ENCODE data around the gene DENND1B.

Gene DENND1B

GRCh38 chr1:197800379-197801110 is 25.3 kb upstream of the DENND1B start:
- Histone ChIP-seq H3K36me3 (ENCODE audit: control insufficient read depth, insufficient read depth, low read length) (no peaks in the 10 kb centered on the region), H3K27me3 (ENCODE audit: control insufficient read depth, insufficient read depth, low read length) (no peaks in the 10 kb centered on the region), H3K4me1 (ENCODE audit: control insufficient read depth, insufficient read depth, low read length) (no peaks in the 10 kb centered on the region), H3K9ac (ENCODE audit: low read length) (no peak overlapping the region), H3K9me3 (ENCODE audit: control insufficient read depth, low read length) (no peaks in the 10 kb centered on the region), H3K4me3 (ENCODE audit: low read length) (no peak overlapping the region)

- no peaks in the 10 kb centered on the region for H3K9me3 ChIP-seq (ENCODE audit: control insufficient read depth, low read length)
- no peak overlapping the region for H3K4me3 ChIP-seq (ENCODE audit: low read length)
- H3K4me1 ChIP-seq (ENCODE audit: control insufficient read depth, insufficient read depth, low read length), result no peaks in the 10 kb centered on the region
Observed at GRCh38 chr1:197799271-197799670, 24.0 kb upstream of the DENND1B start.

GRCh38 chr1:197798492-197798891 is 23.2 kb upstream of the DENND1B start:
- Histone ChIP-seq H3K9ac (ENCODE audit: low read length) (no peak overlapping the region), H3K27me3 (ENCODE audit: control insufficient read depth, insufficient read depth, low read length) (no peaks in the 10 kb centered on the region), H3K9me3 (ENCODE audit: control insufficient read depth, low read length) (no peaks in the 10 kb centered on the region), H3K4me1 (ENCODE audit: control insufficient read depth, insufficient read depth, low read length) (no peaks in the 10 kb centered on the region), H3K36me3 (ENCODE audit: control insufficient read depth, insufficient read depth, low read length) (no peaks in the 10 kb centered on the region), H3K4me3 (ENCODE audit: low read length) (no peak overlapping the region)

More at GRCh38 chr1:197799271-197799670, 24.0 kb upstream of the DENND1B start:
- no peaks in the 10 kb centered on the region for H3K36me3 ChIP-seq (ENCODE audit: control insufficient read depth, insufficient read depth, low read length)
- no peak overlapping the region for H3K9ac ChIP-seq (ENCODE audit: low read length)
- no peaks in the 10 kb centered on the region for H3K27me3 ChIP-seq (ENCODE audit: control insufficient read depth, insufficient read depth, low read length)

- Histone ChIP-seq H3K9ac (ENCODE audit: low read length) (no peak overlapping the region), H3K4me1 (ENCODE audit: control insufficient read depth, insufficient read depth, low read length) (no peaks in the 10 kb centered on the region), H3K4me3 (ENCODE audit: low read length) (no peak overlapping the region), H3K36me3 (ENCODE audit: control insufficient read depth, insufficient read depth, low read length) (no peaks in the 10 kb centered on the region), H3K9me3 (ENCODE audit: control insufficient read depth, low read length) (no peaks in the 10 kb centered on the region), H3K27me3 (ENCODE audit: control insufficient read depth, insufficient read depth, low read length) (no peaks in the 10 kb centered on the region)
Observed at GRCh38 chr1:197797010-197797409, 21.7 kb upstream of the DENND1B start.

- H3K27me3 ChIP-seq (ENCODE audit: control insufficient read depth, insufficient read depth, low read length), result no peaks in the 10 kb centered on the region
- no peaks in the 10 kb centered on the region for H3K36me3 ChIP-seq (ENCODE audit: control insufficient read depth, insufficient read depth, low read length)
- H3K9me3 ChIP-seq (ENCODE audit: control insufficient read depth, low read length), result no peaks in the 10 kb centered on the region
- H3K4me3 ChIP-seq (ENCODE audit: low read length), result no peak overlapping the region
- no peaks in the 10 kb centered on the region for H3K4me1 ChIP-seq (ENCODE audit: control insufficient read depth, insufficient read depth, low read length)
- no peak overlapping the region for H3K9ac ChIP-seq (ENCODE audit: low read length)
Observed at GRCh38 chr1:197788741-197789739, 13.8 kb upstream of the DENND1B start.

GRCh38 chr1:197787623-197788536 is 12.6 kb upstream of the DENND1B start:
- H3K27me3 ChIP-seq (ENCODE audit: control insufficient read depth, insufficient read depth, low read length), result no peaks in the 10 kb centered on the region
- no peak overlapping the region for H3K9ac ChIP-seq (ENCODE audit: low read length)

GRCh38 chr1:197787056-197787455 is 11.8 kb upstream of the DENND1B start:
- peaks cover 10% of the 10 kb centered on the region for H3K4me1 ChIP-seq (ENCODE audit: control insufficient read depth, insufficient read depth, low read length)
- no peaks in the 10 kb centered on the region for H3K36me3 ChIP-seq (ENCODE audit: control insufficient read depth, insufficient read depth, low read length)
- no peak overlapping the region for H3K4me3 ChIP-seq (ENCODE audit: low read length)
- H3K27me3 ChIP-seq (ENCODE audit: control insufficient read depth, insufficient read depth, low read length), result no peaks in the 10 kb centered on the region
- no peaks in the 10 kb centered on the region for H3K9me3 ChIP-seq (ENCODE audit: control insufficient read depth, low read length)
- no peak overlapping the region for H3K9ac ChIP-seq (ENCODE audit: low read length)

More at GRCh38 chr1:197787623-197788536, 12.6 kb upstream of the DENND1B start:
- Histone ChIP-seq H3K4me1 (ENCODE audit: control insufficient read depth, insufficient read depth, low read length) (peaks cover 8% of the 10 kb centered on the region), H3K36me3 (ENCODE audit: control insufficient read depth, insufficient read depth, low read length) (no peaks in the 10 kb centered on the region), H3K9me3 (ENCODE audit: control insufficient read depth, low read length) (no peaks in the 10 kb centered on the region), H3K4me3 (ENCODE audit: low read length) (no peak overlapping the region)

- no peak overlapping the region for H3K9ac ChIP-seq (ENCODE audit: low read length)
- no peaks in the 10 kb centered on the region for H3K36me3 ChIP-seq (ENCODE audit: control insufficient read depth, insufficient read depth, low read length)
- H3K27me3 ChIP-seq (ENCODE audit: control insufficient read depth, insufficient read depth, low read length), result no peaks in the 10 kb centered on the region
- no peak overlapping the region for H3K4me3 ChIP-seq (ENCODE audit: low read length)
- no peaks in the 10 kb centered on the region for H3K9me3 ChIP-seq (ENCODE audit: control insufficient read depth, low read length)
- peaks cover 10% of the 10 kb centered on the region for H3K4me1 ChIP-seq (ENCODE audit: control insufficient read depth, insufficient read depth, low read length)
Observed at GRCh38 chr1:197786280-197786679, 11.0 kb upstream of the DENND1B start.

- H3K9ac ChIP-seq (ENCODE audit: low read length), result no peak overlapping the region
- no peaks in the 10 kb centered on the region for H3K36me3 ChIP-seq (ENCODE audit: control insufficient read depth, insufficient read depth, low read length)
- no peaks in the 10 kb centered on the region for H3K27me3 ChIP-seq (ENCODE audit: control insufficient read depth, insufficient read depth, low read length)
- no peaks in the 10 kb centered on the region for H3K9me3 ChIP-seq (ENCODE audit: control insufficient read depth, low read length)
- no peak overlapping the region for H3K4me3 ChIP-seq (ENCODE audit: low read length)
- H3K4me1 ChIP-seq (ENCODE audit: control insufficient read depth, insufficient read depth, low read length), result peaks cover 10% of the 10 kb centered on the region
Observed at GRCh38 chr1:197783510-197783948, 8.2 kb upstream of the DENND1B start.

- Histone ChIP-seq H3K4me3 (ENCODE audit: low read length) (no peak overlapping the region), H3K36me3 (ENCODE audit: control insufficient read depth, insufficient read depth, low read length) (no peaks in the 10 kb centered on the region), H3K4me1 (ENCODE audit: control insufficient read depth, insufficient read depth, low read length) (peaks cover 10% of the 10 kb centered on the region), H3K9ac (ENCODE audit: low read length) (no peak overlapping the region), H3K27me3 (ENCODE audit: control insufficient read depth, insufficient read depth, low read length) (no peaks in the 10 kb centered on the region), H3K9me3 (ENCODE audit: control insufficient read depth, low read length) (no peaks in the 10 kb centered on the region)
Observed at GRCh38 chr1:197782722-197783360, 7.6 kb upstream of the DENND1B start.

Measured in mucosa of stomach (tissue), 1 donor.